ENCODE results near the gene ELP4.
A peak's percentile ranks its signal among the peaks of the same experiment; 100 is the strongest.
"Not testable (repeated sequence)": the region's sequence is repeated elsewhere in the genome, so short reads cannot be mapped to it uniquely, and the experiment has no call there.

ELP4 gene

DNA sequence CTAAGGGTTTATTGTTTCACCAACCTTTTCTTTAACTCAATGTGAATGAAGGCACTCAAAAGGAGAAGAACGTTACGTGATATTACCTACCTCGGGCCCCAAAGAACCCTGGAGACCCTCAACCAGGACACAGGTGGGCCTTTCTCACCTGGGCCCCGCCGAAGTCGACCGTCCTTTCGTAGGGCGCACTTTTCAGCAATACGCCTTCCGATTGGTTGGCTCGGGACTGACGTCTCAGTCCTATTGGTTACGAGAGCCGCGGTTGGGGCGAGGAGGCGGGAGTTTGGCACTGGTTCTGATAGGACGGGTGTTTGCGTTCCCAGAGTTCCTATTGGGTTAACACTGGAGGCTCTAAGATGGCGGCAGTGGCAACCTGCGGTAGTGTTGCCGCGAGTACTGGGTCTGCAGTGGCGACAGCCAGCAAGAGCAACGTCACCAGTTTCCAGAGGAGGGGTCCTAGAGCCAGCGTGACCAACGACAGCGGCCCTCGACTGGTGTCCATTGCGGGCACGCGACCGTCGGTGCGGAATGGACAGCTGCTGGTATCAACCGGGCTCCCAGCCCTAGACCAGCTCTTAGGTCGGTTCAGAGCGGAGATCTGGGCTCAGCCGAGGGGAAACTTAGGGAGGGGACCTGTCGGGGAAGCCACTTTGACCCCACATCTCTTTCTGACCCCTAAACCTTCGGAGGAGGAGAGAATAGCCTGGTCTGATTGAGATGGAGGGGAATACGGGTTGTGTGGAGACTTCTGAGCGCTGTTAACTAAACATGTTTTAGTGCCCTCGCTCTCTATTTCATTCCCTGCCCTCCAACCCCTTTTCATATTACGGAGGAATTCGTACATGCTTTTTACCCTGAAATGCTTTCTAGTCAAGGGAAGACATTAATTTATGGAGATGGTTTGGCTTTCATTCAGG lies at the start of gene ELP4, which contains the start of gene IMMP1L:
Gene ELP4, plus strand, starts transcription at position 339 of the 917 bp plus-strand sequence. Its CDS starts 18 bp downstream, at position 357.
Gene IMMP1L, minus strand, starts transcription at position 194 of the 917 bp plus-strand sequence. CDS start 46,346 bp downstream, outside the sequence.
- DNase-seq (ENCODE audit: low read depth), result peak; percentile 88

DNA sequence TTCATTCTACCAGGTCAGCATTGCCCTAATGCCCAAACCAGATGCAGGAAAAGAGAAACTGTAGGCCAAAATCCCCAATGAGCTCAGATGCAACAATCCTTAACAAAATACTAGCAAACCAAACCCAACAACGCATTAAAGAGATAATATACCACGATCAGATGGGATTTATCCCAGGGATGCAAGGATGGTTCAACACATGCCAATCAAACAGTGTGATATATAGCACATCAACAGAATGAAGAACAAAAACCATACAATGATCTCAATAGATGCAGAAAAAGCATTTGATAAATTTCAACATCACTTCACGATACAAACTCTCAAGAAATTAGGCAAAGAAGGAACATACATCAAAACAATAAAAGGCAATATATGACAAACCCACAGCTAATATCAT lies 45.1 kb upstream of the ELP4 start:
- DNase-seq (ENCODE audit: low read depth), result no peak

GRCh38 chr11:31474083-31474482 lies 35.5 kb upstream of the ELP4 start:
- DNase-seq (ENCODE audit: low read depth), result no peak

- DNase-seq (ENCODE audit: low read depth), result no peak
Observed at GRCh38 chr11:31477528-31478222, 31.9 kb upstream of the ELP4 start.

DNA sequence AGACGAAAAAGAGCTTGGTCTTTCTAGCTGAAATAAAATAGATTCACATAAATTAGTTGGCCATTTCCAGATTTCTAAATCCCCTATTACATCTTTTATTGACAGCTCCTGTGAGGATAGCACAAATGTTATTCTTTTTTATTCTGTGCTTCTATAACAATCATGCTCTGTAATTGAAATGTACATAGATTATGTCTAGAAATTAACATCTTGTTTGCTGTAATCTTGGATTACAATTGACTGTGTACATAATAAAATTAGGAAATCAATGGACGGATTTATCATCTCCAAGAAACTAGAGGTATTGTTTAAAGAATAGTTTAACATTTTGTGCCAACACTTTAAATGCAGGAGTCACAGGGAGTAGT lies 31.4 kb upstream of the ELP4 start:
- DNase-seq (ENCODE audit: low read depth), result no peak

DNA sequence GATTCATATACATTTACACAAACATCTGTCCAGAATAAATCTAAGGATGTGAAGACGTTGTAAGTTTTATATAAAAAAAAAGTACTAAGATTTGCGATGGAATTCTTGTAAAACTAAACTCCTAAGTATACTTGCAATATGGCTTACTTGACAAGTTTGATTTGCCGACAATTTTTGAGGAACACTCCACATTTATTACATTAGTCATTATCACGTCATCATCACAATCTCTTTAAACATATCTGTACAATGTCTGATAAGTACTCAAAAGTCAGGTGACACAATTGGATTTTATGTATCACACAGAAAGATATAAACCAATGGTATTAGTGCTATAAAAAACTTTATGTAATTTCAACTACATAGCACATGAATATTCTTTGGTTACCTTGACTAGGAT lies 30.5 kb upstream of the ELP4 start:
- no peak for DNase-seq (ENCODE audit: low read depth)

GRCh38 chr11:31480930-31481329 lies 28.6 kb upstream of the ELP4 start:
- DNase-seq (ENCODE audit: low read depth), result no peak

- no peak for DNase-seq (ENCODE audit: low read depth)
Observed at GRCh38 chr11:31484497-31484896, 25.1 kb upstream of the ELP4 start.

GRCh38 chr11:31487848-31488247 lies 21.7 kb upstream of the ELP4 start:
- DNase-seq (ENCODE audit: low read depth), result no peak

DNA sequence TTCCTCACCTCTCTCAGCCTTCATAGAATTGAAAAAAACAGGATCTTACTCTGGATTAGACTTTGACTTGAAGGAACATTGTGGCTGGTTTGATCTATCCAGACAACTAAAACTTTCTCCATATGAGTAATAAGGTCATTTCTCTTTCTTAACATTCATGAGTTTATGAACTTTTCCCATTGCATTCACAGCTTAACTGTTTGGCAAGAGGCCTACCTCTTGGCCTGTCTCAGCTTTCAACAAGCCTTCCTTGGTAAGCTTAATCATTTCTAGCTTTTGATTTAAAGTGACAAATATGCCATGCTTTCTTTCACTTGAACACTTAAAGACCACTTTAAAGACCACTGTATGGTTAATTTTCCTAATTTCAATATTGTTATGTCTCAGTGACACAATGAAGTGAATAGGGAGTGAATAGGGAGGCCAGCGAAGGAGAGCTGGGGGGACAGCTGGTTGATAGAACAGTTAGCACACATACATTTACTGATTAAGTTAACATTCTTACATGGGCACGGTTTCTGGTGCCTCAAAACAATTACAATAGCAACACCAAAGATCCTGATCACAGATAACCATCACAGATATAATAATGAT lies 17.1 kb upstream of the ELP4 start:
- no peak for DNase-seq (ENCODE audit: low read depth)

DNA sequence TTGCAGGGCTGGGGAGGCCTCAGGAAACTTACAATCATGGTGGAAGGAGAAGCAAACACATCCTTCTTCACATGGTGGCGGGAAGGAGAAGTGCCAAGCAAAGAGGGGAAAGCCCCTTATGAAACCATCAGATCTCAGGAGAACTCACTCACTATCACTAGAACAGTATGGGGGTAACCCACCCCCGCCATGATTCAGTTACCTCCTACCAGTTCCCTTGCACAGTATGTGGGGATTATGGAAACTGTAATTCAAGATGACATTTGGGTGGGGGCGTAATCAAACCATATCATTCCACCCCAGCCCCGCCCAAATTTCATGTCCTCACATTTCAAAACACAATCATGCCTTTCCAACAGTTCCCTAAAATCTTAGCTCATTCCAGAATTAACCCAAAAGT lies 16.3 kb upstream of the ELP4 start:
- no peak for DNase-seq (ENCODE audit: low read depth)

DNA sequence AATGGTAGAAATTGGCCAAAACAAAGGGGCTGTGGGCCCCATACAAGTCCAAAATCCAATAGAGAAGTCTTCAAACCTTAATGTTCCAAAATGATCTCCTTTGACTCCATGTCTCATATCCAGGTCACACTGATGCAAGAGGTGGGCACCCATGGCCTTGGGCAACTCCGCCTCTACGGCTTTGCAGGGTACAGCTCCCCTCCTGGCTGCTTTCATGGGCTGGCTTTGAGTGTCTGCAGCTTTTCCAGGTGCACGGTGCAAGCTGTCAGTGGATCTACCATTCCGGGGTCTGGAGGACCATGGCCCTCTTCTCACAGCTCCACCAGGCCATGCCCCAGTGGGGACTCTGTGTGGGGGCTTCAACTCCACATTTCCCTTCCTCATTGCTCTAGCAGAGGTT lies 15.8 kb upstream of the ELP4 start:
- DNase-seq (ENCODE audit: low read depth), result not testable (repeated sequence)

- DNase-seq (ENCODE audit: low read depth), result no peak
Observed at GRCh38 chr11:31499576-31500178, 9.9 kb upstream of the ELP4 start.

- no peak for DNase-seq (ENCODE audit: low read depth)
Observed at GRCh38 chr11:31500560-31500959, 9.0 kb upstream of the ELP4 start.

- DNase-seq (ENCODE audit: low read depth), result no peak
Observed at GRCh38 chr11:31509051-31509428, 527 bp upstream of the ELP4 start.

DNA sequence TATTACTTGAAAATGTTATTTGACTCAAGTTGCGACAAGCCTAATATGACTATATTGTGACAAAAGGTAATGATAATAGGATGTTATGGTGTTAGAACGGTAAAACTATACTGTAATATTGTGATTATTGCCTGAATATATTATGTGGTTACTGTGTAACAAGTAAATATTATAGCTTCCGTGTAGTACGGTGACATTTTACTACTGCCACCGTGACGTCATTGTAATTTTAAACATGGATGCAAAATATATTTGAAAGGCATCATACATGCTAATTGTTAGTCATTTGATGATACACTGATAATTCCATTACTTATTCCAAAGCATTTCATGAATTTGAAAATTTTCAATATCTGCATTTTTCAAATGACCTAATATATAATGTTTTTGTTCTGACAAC lies 2.5 kb downstream of the ELP4 start:
- DNase-seq (ENCODE audit: low read depth), result no peak

GRCh38 chr11:31521497-31522150 lies 12.1 kb downstream of the ELP4 start:
- no peak for DNase-seq (ENCODE audit: low read depth)

- DNase-seq (ENCODE audit: low read depth), result no peak
Observed at GRCh38 chr11:31529189-31529588, 19.6 kb downstream of the ELP4 start.

DNA sequence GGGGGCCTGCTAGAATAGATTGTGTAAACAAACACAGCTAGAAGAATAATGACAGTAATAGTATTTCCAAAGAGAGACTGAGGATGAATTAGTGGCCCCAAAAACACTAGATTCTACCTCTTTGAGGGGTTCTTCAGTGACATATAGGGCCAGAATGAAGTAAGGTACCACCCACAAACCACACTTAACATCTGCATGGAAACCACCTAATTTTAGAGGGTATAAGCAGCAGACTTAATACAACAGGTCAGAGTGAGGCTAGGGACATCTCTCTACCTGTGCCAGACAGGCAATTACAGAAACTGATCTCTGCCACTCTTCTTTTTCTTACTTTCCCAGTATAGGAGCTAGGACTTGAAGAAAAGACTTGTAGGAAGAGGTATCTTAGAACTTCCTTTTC lies 20.1 kb downstream of the ELP4 start:
- DNase-seq (ENCODE audit: low read depth), result no peak

GRCh38 chr11:31531293-31531692 lies 21.7 kb downstream of the ELP4 start:
- no peak for DNase-seq (ENCODE audit: low read depth)

DNA sequence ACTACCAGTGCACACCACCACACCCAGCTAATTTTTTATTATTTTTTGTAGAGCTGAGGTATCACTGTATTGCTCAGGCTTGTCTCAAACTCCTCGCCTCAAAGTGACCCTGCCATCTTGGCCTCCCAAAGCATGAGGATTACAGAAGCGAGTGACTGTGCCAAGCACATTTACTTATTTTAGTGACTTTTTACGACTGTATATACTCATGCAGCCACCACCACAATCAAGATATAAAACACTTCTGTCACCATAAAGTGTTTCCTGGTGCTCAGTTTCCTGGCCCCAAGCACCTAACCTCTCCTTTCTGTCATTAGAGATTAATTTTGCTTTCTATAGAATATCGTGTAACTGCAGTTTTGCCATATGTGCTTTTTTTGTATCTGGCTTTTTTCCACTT lies 25.9 kb downstream of the ELP4 start:
- no peak for DNase-seq (ENCODE audit: low read depth)

DNA sequence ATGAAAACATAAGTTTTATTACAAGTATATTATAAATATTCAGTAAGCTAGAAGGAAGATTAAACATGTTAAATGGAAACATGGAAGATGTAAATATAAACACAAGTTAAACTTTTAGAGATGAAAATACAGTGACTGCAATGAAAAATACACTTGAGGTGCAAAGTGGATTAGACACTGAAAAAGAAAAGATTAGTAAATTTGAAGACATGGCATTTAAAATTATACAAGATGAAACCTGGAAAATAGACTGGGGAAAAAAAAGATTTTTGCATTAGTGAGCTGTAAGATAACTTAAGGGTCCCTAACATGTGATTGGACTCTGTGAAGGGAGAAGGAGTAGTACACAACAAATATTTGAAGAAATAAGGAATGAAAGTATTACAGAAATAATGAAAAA lies 33.3 kb downstream of the ELP4 start:
- DNase-seq (ENCODE audit: low read depth), result no peak
